Trophoblast cell (in vitro differentiated cells and primary cell): ENCODE results near the gene KIF5A.

ENCODE experiments used
- DNase-seq, 2 donors: peaks; one replicate each; pipeline ENCODE4 v3.0.0-alpha.2; 2016
- H2AFZ ChIP-seq: 2 replicates; pipeline ENCODE4 v1.6.1; 2013; ENCODE audit warnings: low read length, moderate library complexity, mild to moderate bottlenecking; ENCODE audit not compliant: insufficient read depth, poor library complexity
- H2AK5ac ChIP-seq: 2 replicates; pipeline ENCODE4 v1.6.1; 2013; ENCODE audit warnings: mild to moderate bottlenecking, low read length
- H2BK120ac ChIP-seq: 2 replicates; pipeline ENCODE4 v1.6.1; 2013; ENCODE audit warnings: low read length, mild to moderate bottlenecking, moderate library complexity; ENCODE audit not compliant: insufficient read depth, poor library complexity
- H2BK12ac ChIP-seq: 2 replicates; pipeline ENCODE4 v1.6.1; 2013; ENCODE audit warnings: mild to moderate bottlenecking, low read length, moderate library complexity
- H2BK5ac ChIP-seq: 2 replicates; pipeline ENCODE4 v1.6.1; 2013; ENCODE audit warnings: low read length, low read depth, moderate library complexity, mild to moderate bottlenecking; ENCODE audit not compliant: poor library complexity
- H3K14ac ChIP-seq: 2 replicates; pipeline ENCODE4 v1.6.1; 2013; ENCODE audit warnings: mild to moderate bottlenecking, low read length
- H3K18ac ChIP-seq: 2 replicates; pipeline ENCODE4 v1.6.1; 2013; ENCODE audit warnings: mild to moderate bottlenecking, low read length
- H3K23ac ChIP-seq: 2 replicates; pipeline ENCODE4 v1.6.1; 2013; ENCODE audit warnings: low read length
- H3K27ac ChIP-seq: 2 replicates; pipeline ENCODE4 v1.5.1; 2013; ENCODE audit warnings: low read depth, mild to moderate bottlenecking, inconsistent platforms, low read length, moderate library complexity
- H3K27me3 ChIP-seq: 2 replicates; pipeline ENCODE4 v1.6.1; 2013; ENCODE audit warnings: inconsistent platforms, mild to moderate bottlenecking, low read length, moderate library complexity; ENCODE audit not compliant: insufficient read depth
- H3K36me3 ChIP-seq, 2 experiments: 1 replicate in 1 of 2; 2 replicates in 1 of 2; pipeline ENCODE4 v1.6.1; 2013; ENCODE audit warnings: low read length in 2 of 2, mild to moderate bottlenecking in 2 of 2, moderate library complexity in 1 of 2; ENCODE audit not compliant: insufficient read depth in 2 of 2, control insufficient read depth in 1 of 2
- H3K4ac ChIP-seq: 2 replicates; pipeline ENCODE4 v1.6.1; 2013; ENCODE audit warnings: low read depth, mild to moderate bottlenecking, low read length, moderate library complexity
- H3K4me1 ChIP-seq, 2 experiments: 1 replicate in 1 of 2; 2 replicates in 1 of 2; pipeline ENCODE4 v1.6.1; 2013; ENCODE audit warnings: low read length in 2 of 2, mild to moderate bottlenecking in 2 of 2, moderate library complexity in 1 of 2; ENCODE audit not compliant: insufficient read depth in 2 of 2, control insufficient read depth in 1 of 2
- H3K4me2 ChIP-seq: 2 replicates; pipeline ENCODE4 v1.6.1; 2013; ENCODE audit warnings: inconsistent platforms, mild to moderate bottlenecking, low read length, moderate library complexity
- H3K4me3 ChIP-seq: 2 replicates; pipeline ENCODE4 v1.5.1; 2013; ENCODE audit warnings: mild to moderate bottlenecking, low read depth, low read length, inconsistent platforms
- H3K79me1 ChIP-seq: one replicate; pipeline ENCODE4 v1.6.1; 2013; ENCODE audit warnings: low read length
- H3K79me2 ChIP-seq: 2 replicates; pipeline ENCODE4 v1.6.1; 2013; ENCODE audit warnings: low read length, mild to moderate bottlenecking; ENCODE audit not compliant: control insufficient read depth, insufficient read depth, poor library complexity
- H3K9ac ChIP-seq: 2 replicates; pipeline ENCODE4 v1.6.1; 2013; ENCODE audit warnings: mild to moderate bottlenecking, low read length
- H3K9me3 ChIP-seq: 2 replicates; pipeline ENCODE4 v1.6.1; 2013; ENCODE audit warnings: low read depth, mild to moderate bottlenecking, control low read depth, inconsistent platforms, low read length; ENCODE audit not compliant: insufficient read depth
- H4K12ac ChIP-seq: 2 replicates; pipeline ENCODE4 v1.6.1; 2013; ENCODE audit warnings: low read depth, mild to moderate bottlenecking, low read length, moderate library complexity
- H4K8ac ChIP-seq: 2 replicates; pipeline ENCODE4 v1.6.1; 2013; ENCODE audit warnings: low read depth, mild to moderate bottlenecking, low read length, moderate library complexity
- H4K91ac ChIP-seq: one replicate; pipeline ENCODE4 v1.6.1; 2013; ENCODE audit warnings: low read depth, mild to moderate bottlenecking, low read length, moderate library complexity
- WGBS: extraction: QIAGEN DNeasy Blood & Tissue Kit; methylation state at CpG from one replicate; pipeline ENCODE4 v1.1.7; 2013; ENCODE audit warnings: missing lambda C conversion rate; ENCODE audit not compliant: insufficient read length, insufficient coverage; ENCODE audit errors: extremely low coverage; 5-methylcytosine and 5-hydroxymethylcytosine counted together

The KIF5A gene

GRCh38 chr12:57622293-57623245 is 72.7 kb downstream of the KIF5A start:
- H3K79me2 ChIP-seq, result no peaks in the 10 kb centered on the region
- no peak overlapping the region for H2AK5ac ChIP-seq
- WGBS, result no CpG with 5 or more reads among the region's 9 CpGs
- no peak overlapping the region for H3K18ac ChIP-seq
- peaks cover 80% of the 10 kb centered on the region for H3K27me3 ChIP-seq
- no peak overlapping the region for H2BK120ac ChIP-seq
- peaks cover 2 to 6% of the 10 kb centered on the region in 2 experiments for H3K4me1 ChIP-seq
- no peak overlapping the region for H3K14ac ChIP-seq
- no peak overlapping the region for H2AFZ ChIP-seq
- no peak overlapping the region for H2BK5ac ChIP-seq
- no peaks in the 10 kb centered on the region for H3K36me3 ChIP-seq
- H3K4ac ChIP-seq, result no peak overlapping the region
- H3K9me3 ChIP-seq, result peaks cover 2% of the 10 kb centered on the region
- no peak overlapping the region for H3K4me2 ChIP-seq
- no peaks in the 10 kb centered on the region for H3K79me1 ChIP-seq
- H3K4me3 ChIP-seq, result no peak overlapping the region
- no peak overlapping the region for H2BK12ac ChIP-seq
- H3K9ac ChIP-seq, result no peak overlapping the region
- no peak for DNase-seq
- no peak overlapping the region for H3K27ac ChIP-seq
- no peak overlapping the region for H3K23ac ChIP-seq
- H4K8ac ChIP-seq, result no peak overlapping the region
- H4K91ac ChIP-seq, result no peak overlapping the region
- no peak overlapping the region for H4K12ac ChIP-seq

GRCh38 chr12:57623385-57623784 is 73.5 kb downstream of the KIF5A start:
- no peak overlapping the region for H2AFZ ChIP-seq
- H3K4me1 ChIP-seq, result peaks cover 4 to 9% of the 10 kb centered on the region in 2 experiments
- H4K91ac ChIP-seq, result no peak overlapping the region
- WGBS, result 100% methylated on average over 2 of the region's 2 CpGs
- H3K27ac ChIP-seq, result no peak overlapping the region
- H2BK120ac ChIP-seq, result no peak overlapping the region
- peaks cover 8% of the 10 kb centered on the region for H3K9me3 ChIP-seq
- H2AK5ac ChIP-seq, result no peak overlapping the region
- DNase-seq, result no peak
- H3K79me1 ChIP-seq, result no peaks in the 10 kb centered on the region
- no peak overlapping the region for H3K23ac ChIP-seq
- no peak overlapping the region for H2BK5ac ChIP-seq
- H3K18ac ChIP-seq, result no peak overlapping the region
- H3K4me3 ChIP-seq, result no peak overlapping the region
- H3K9ac ChIP-seq, result no peak overlapping the region
- H2BK12ac ChIP-seq, result no peak overlapping the region
- no peak overlapping the region for H4K12ac ChIP-seq
- no peaks in the 10 kb centered on the region for H3K79me2 ChIP-seq
- H3K36me3 ChIP-seq, result no peaks in the 10 kb centered on the region
- H3K27me3 ChIP-seq, result peaks cover 80% of the 10 kb centered on the region
- H4K8ac ChIP-seq, result no peak overlapping the region
- no peak overlapping the region for H3K4me2 ChIP-seq
- H3K14ac ChIP-seq, result no peak overlapping the region
- no peak overlapping the region for H3K4ac ChIP-seq

- Histone ChIP-seq H3K4me1 (peaks cover 4 to 9% of the 10 kb centered on the region in 2 experiments), H3K4ac (no peak overlapping the region), H3K18ac (no peak overlapping the region), H3K27me3 (peaks cover 82% of the 10 kb centered on the region), H3K23ac (no peak overlapping the region), H2BK120ac (no peak overlapping the region), H3K79me2 (no peaks in the 10 kb centered on the region), H3K4me3 (no peak overlapping the region), H3K9ac (no peak overlapping the region), H4K91ac (no peak overlapping the region), H2BK12ac (no peak overlapping the region), H3K36me3 (no peaks in the 10 kb centered on the region), H4K8ac (no peak overlapping the region), H2AFZ (no peak overlapping the region), H3K9me3 (peaks cover 13% of the 10 kb centered on the region), H3K27ac (no peak overlapping the region), H4K12ac (no peak overlapping the region), H2BK5ac (no peak overlapping the region), H3K79me1 (no peaks in the 10 kb centered on the region), H2AK5ac (no peak overlapping the region), H3K4me2 (no peak overlapping the region), H3K14ac (no peak overlapping the region)
- no peak for DNase-seq
- no CpG with 5 or more reads among the region's 5 CpGs for WGBS
Measured at GRCh38 chr12:57623811-57624390, 74.1 kb downstream of the KIF5A start.

- peaks cover 78% of the 10 kb centered on the region for H3K27me3 ChIP-seq
- no peak overlapping the region for H2AK5ac ChIP-seq
- no peak overlapping the region for H3K4ac ChIP-seq
- no peak for DNase-seq
- peaks cover 13% of the 10 kb centered on the region for H3K9me3 ChIP-seq
- no peaks in the 10 kb centered on the region for H3K36me3 ChIP-seq
- H4K91ac ChIP-seq, result no peak overlapping the region
- H3K9ac ChIP-seq, result no peak overlapping the region
- no peak overlapping the region for H2BK12ac ChIP-seq
- H2AFZ ChIP-seq, result no peak overlapping the region
- no peaks in the 10 kb centered on the region for H3K79me1 ChIP-seq
- no peak overlapping the region for H3K23ac ChIP-seq
- no peaks in the 10 kb centered on the region for H3K79me2 ChIP-seq
- no peak overlapping the region for H3K4me2 ChIP-seq
- no peak overlapping the region for H2BK120ac ChIP-seq
- H3K27ac ChIP-seq, result no peak overlapping the region
- no peak overlapping the region for H3K4me3 ChIP-seq
- H4K8ac ChIP-seq, result no peak overlapping the region
- no CpG with 5 or more reads among the region's 8 CpGs for WGBS
- H3K4me1 ChIP-seq, result peaks cover 4 to 9% of the 10 kb centered on the region in 2 experiments
- no peak overlapping the region for H3K14ac ChIP-seq
- H2BK5ac ChIP-seq, result no peak overlapping the region
- no peak overlapping the region for H3K18ac ChIP-seq
- no peak overlapping the region for H4K12ac ChIP-seq
Measured at GRCh38 chr12:57624441-57625220, 74.8 kb downstream of the KIF5A start.
